Erythroblast (primary cell): ENCODE measurements around the gene CAMK1D.

Experiments used
- GATA1 ChIP-seq: IDR thresholded peaks from 2 replicates; pipeline ENCODE4 v1.6.1; 2011; ENCODE audit warnings: low read depth, mild to moderate bottlenecking, control low read depth, low read length, moderate library complexity
- POLR2A ChIP-seq: IDR thresholded peaks from 2 replicates; pipeline ENCODE4 v1.6.1; 2011; ENCODE audit warnings: mild to moderate bottlenecking, low read length

- TF ChIP-seq POLR2A: no peak
- no peak for TF ChIP-seq GATA1
Measured at GRCh38 chr10:12869427-12869826, 520.1 kb downstream of the CAMK1D start.
